Measurements from ENCODE around the gene PHEX.

The PHEX gene

GRCh38 chrX:22109442-22109841 lies 77.3 kb downstream of the PHEX start:
- peak; percentile 79 for DNase-seq

- DNase-seq = peak; percentile 51
Measured at GRCh38 chrX:22110729-22111494, 78.8 kb downstream of the PHEX start.

- no peak for DNase-seq
Measured at GRCh38 chrX:22116605-22117546, 84.8 kb downstream of the PHEX start.

GRCh38 chrX:22117633-22118032 lies 85.5 kb downstream of the PHEX start:
- DNase-seq = no peak

- no peak for DNase-seq
Measured at GRCh38 chrX:22118161-22118830, 86.2 kb downstream of the PHEX start.

- no peak for DNase-seq
Measured at GRCh38 chrX:22121161-22121560, 89.0 kb downstream of the PHEX start.

GRCh38 chrX:22122510-22122909 lies 90.4 kb downstream of the PHEX start:
- peak; percentile 76 for DNase-seq

- no peak for DNase-seq
Measured at GRCh38 chrX:22124098-22124497, 92.0 kb downstream of the PHEX start.

GRCh38 chrX:22125481-22125880 lies 93.4 kb downstream of the PHEX start:
- DNase-seq = no peak

- peak; percentile 45 for DNase-seq
Measured at GRCh38 chrX:22126327-22126726, 94.2 kb downstream of the PHEX start.

- DNase-seq = no peak
Measured at GRCh38 chrX:22128961-22129360, 96.8 kb downstream of the PHEX start.

- peak; percentile 79 for DNase-seq
Measured at GRCh38 chrX:22134681-22135080, 102.6 kb downstream of the PHEX start.

- peak; percentile 62 for DNase-seq
Measured at GRCh38 chrX:22135171-22135711, 103.1 kb downstream of the PHEX start.

GRCh38 chrX:22135994-22136684 lies 104.0 kb downstream of the PHEX start:
- peak; percentile 48 for DNase-seq

GRCh38 chrX:22136711-22137110 lies 104.6 kb downstream of the PHEX start:
- no peak for DNase-seq

GRCh38 chrX:22139822-22140221 lies 107.7 kb downstream of the PHEX start:
- no peak for DNase-seq

- DNase-seq = no peak
Measured at GRCh38 chrX:22141047-22141730, 109.1 kb downstream of the PHEX start.

GRCh38 chrX:22147214-22147613 lies 115.1 kb downstream of the PHEX start:
- DNase-seq = no peak

- DNase-seq = no peak
Measured at GRCh38 chrX:22147942-22148341, 115.8 kb downstream of the PHEX start.

- no peak for DNase-seq
Measured at GRCh38 chrX:22148565-22148964, 116.4 kb downstream of the PHEX start.

GRCh38 chrX:22150371-22150770 lies 118.2 kb downstream of the PHEX start:
- no peak for DNase-seq

GRCh38 chrX:22155126-22155525 lies 123.0 kb downstream of the PHEX start:
- DNase-seq = no peak

All from fibroblast of skin of back (primary cell).